Stimulated activated CD4-positive, alpha-beta T cell treated with anti-CD3 and anti-CD28 coated beads, TNF-alpha, amount 100 ng/mL, for 4 hours (primary cell): Measurements from ENCODE around the gene PTER.
A peak's percentile ranks its signal among the peaks of the same experiment; 100 is the strongest.

Source experiments
- DNase-seq, 3 experiments: peaks; one replicate each; pipeline ENCODE4 v3.0.0-alpha.2; 2020; ENCODE audit warnings: low read depth in 3 of 3

The PTER gene

DNA sequence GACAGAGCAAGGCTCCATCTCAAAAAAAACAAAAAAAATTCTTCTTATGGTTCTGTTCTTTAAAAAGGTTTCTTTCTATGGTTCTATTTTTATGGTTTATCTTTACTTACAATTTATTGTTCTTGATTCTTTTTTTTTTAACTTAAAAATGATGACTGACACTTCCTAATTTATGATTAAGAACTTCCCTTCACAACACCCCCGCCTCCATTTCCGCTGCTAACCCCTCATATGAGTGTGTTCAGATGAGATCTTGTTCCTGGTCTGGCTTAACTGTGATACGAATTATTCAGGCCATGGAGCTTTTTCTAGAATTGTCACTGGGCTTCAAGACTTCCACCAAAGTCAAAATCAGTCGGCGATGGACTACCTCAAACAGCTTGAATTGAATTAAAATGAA is 33.9 kb downstream of the PTER start:
- DNase-seq: peak in 1 of 3 experiments; percentile 1

DNA sequence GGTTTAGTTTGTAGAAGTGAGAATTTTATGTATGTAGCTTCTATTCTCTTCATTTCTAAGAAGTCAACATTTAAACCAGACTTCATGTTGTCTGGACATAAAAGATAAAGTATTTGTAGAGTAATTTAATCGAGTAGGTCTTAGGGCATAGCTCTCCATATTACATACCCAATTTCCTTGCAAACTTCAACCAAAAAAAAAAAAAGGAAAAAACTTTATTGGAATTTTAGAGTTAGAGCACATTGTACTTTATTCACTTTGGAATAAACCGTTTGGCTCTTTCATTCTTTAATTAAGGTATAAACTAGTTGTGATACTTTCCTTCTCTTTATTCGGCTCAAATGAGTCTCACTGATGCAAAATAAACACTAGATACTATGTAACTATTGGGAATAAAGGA is 36.0 kb downstream of the PTER start:
- no peak for DNase-seq

DNA sequence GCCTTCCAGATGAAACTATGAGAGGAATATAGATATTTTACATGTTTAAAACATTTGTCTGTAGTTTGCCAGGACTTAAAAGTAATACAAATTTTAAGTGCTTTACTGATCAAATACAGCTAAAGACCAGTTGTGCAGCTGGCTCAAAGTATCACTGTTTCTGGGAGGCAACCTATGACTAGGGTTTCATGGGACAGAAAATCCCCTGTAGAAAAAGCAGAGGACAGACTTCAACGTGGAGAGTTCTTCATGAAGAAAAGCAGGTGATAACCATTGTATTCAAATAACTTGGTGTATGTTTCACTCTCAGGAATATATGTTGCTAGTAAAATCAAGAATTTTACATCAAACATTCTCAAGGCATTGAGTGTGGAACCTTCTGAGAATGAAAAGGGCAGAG is 40.9 kb downstream of the PTER start:
- DNase-seq: no peak

DNA sequence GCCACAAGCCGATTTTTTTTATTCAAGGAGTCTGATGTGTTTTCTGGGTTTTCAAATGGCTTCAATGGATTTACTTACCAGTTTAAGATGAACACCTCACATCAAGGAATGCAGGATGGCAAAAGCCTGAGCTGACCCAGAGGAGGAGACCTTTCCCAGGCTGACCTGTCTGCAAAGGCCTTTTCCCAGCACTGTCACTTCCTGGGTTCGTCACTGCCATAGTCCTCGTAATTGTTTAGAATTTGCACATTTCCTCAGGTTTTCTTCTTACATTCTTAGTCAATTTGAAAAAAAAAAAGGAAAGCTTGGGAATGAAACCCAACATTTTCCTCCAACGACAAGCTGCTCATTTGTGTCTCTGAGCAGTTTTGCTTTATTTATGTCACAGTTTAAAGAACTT is 42.0 kb downstream of the PTER start:
- no peak for DNase-seq

DNA sequence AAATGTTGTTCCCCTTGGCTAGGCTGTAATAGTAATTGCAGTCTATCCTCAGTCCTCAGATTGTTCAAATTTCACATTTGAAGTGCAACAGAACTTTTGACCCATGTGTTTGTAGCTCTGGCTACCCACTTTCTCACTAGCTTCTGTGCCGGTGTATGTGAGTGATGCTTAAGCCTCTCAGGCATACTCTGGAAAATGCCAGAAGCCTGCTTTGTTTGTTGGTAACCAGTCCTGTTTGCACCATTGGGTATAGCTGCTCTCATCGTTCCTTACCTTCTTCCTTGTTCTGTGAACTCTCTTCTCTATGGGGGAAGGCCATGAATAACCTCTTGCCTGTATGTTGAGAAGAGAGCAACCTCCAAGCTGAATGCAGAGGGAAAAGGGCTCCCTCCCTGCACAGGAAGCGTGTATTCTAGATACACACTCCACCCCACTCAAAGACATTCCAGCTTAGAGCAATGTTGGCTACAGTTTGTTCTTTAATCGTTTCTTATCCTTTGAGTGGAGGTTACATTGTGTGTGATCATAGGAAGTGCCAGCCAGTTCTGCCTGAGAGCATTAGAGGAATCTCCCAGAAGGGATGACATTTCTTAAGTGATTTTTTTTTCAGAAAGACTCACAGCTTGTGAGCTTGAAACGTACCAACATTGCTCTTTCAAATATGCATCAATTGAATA is 44.4 kb downstream of the PTER start:
- DNase-seq: no peak

DNA sequence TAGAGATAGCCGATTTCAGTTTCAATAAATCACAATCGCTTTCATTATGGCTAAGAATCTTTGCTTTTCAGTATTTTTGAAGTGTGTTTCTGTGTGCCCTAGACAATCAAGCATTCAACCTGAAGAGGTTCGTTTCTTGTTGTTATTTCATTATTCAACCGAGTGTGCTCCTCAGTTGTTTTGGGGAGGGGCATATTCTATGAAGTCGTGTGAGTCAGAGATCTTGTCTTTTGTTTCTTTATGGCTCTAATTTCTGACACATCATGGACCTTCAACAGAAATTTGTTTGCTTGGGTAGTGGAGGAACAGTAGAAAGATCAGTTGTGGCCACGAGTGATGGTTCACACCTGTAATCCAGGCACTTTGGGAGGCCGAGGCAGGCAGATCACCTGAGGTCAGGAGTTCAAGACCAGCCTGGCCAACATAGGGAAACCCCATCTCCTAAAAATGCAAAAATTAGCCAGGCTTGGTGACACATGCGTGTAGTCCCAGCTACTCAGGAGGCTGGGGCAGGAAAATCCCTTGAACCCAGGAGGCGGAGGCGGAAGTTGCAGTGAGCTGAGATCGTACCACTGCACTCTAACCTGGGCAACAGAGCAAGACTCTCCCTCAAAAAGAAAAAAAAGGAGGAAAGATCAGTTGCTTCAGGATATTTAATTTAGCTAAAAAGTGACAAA is 46.6 kb downstream of the PTER start:
- no peak for DNase-seq

DNA sequence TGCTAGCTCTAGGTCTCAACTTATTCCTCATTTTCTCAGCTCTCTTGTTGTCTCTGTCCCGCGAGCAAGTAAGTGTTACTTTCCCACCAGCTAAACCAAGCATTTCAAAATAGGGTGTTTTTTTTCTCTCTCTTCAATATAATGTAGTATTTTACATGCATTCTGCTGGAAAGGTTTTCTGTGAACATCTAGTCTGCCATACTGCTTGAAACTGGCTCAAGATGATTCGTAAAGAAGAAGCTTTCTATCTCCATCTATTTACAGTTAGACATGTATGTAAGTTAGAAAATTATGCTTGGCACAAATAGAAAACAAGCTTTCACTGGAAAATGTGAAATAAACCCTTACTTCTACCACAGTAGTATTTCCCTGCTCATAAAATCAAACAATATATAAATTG is 53.7 kb downstream of the PTER start:
- no peak for DNase-seq

DNA sequence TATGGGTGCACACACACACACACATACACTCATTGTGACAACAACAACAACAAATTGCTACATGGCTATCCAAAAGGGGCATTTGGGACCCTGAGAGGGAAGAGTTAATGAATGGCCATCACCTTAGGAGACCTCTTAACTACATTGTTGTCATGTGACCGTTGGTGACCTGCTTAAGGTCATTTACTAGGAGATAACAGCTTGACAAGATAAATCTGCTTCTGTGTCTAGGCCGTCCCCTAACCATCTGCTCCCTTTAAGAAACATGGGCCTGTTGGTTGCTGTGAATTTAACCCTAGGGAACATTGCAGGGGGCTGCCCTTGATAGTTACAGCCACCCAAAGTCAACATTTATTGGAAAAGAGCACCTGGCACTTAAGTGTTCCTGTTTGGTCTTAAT is 55.1 kb downstream of the PTER start:
- DNase-seq: no peak

DNA sequence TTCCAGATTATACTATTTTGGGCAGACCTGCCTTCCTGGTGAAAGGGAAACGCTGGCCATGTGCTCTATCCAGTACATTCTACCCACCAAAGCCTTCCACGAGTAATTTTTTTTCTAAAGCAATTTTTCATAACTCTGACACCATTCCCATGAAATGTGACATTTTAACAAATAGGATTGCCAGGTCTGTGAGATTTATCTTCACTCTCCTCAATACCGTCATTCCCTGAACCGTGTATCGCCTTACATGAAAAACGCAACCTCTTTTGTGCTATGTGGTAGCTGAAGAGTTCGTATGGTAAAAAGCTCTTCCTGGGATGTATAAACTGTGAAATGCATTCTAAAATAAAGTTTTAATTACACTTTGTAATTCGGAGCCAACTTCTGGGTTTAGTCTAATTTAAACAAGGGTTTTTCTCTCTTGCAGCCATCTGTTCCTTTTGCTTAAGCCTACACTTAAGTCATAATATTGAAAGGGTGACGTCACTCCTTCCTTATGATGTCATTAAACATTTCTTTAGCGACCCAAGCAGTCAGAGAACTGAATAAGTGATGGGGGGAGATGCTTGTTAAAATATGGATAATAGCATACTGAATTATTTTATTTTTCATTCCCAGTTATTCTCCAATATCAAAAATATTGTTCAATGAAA is 57.2 kb downstream of the PTER start:
- DNase-seq: no peak

DNA sequence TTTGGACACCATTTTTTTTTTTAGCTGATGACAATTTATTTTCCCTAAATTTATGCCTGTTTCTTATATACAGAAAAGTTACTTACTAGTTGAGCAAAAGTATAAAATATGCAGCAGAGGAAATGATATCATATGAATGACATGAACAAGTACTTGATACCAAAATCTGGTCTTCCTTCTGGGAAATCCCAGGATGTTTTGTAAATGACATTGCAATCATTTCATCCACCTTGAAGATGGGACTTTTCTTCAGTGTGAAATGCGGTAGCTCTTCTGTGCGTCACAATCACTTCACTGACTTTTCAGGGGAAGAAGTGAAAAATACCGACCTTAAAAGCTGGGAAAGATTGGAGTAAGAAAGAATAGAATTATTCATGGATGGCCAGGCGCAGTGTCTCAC is 61.1 kb downstream of the PTER start:
- DNase-seq: no peak

DNA sequence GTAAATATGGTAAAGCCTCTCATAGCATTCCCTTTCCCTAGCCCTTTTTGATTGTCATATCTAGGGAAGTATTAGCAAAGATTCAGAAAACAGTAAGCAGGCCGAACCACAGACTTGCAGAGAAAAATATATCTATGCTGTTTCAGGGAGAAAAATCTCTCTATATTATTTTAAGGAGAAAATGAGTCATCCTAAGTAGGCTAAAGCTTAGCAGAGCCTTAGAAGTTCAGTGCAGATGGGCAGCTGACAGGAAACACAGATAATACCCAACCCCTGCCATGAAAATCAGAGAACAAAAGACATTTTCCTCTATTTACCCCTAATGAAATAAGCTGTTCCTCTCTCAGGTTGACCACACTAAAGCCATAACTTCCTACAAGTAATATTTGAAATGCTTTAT is 68.4 kb downstream of the PTER start:
- no peak for DNase-seq

DNA sequence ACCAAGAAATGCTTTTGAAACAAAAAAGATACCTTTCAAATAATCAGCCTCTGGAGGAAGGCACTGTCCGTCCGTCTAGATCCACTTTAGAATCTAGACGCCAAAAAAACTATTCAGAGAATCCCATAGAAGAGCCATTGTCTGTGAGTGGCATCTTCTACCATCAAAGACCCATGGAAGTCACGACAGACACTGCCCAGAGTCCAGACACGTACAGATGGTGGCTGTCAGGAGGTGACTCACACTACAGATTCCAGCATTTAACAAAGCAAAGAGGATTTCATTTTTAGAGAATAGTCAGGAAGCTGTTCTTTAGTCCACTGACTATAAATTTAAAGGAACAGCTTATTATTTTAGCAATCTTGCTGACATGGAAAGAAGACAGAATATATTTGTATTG is 73.2 kb downstream of the PTER start:
- no peak for DNase-seq

DNA sequence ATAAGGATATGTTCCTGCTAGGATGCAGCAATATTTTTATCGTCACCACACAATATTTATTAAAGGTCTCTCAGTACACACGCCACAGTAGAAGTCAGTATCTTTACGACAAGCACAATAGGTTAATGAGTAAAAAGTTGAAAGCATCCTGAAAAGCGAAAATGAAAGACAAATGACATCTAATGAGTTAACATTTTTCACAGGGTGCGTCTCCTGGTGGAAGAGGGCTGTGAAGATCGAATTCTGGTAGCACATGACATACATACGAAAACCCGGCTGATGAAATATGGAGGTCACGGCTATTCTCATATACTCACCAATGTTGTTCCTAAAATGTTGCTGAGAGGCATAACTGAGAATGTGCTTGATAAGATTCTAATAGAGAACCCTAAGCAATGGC is 74.0 kb downstream of the PTER start:
- DNase-seq: no peak

DNA sequence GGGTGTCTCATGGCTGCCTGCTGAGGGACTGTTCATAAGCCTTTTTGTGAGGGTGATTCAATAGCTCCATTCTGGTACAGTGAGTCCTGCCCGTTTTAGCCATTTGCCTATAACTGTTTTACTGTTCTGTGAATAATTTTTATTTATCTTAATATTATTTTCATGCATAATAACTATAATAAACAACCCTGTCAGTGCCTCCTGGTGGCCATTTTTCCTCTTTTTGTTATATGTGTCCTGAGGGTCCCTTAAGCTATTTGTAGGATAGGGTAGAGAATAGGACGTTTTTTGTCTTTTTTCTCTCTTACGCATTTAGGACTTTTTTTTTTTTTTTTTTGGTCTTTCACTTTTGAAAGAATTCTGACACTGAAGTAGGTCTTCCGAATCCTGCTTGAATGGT is 82.0 kb downstream of the PTER start:
- DNase-seq: no peak

DNA sequence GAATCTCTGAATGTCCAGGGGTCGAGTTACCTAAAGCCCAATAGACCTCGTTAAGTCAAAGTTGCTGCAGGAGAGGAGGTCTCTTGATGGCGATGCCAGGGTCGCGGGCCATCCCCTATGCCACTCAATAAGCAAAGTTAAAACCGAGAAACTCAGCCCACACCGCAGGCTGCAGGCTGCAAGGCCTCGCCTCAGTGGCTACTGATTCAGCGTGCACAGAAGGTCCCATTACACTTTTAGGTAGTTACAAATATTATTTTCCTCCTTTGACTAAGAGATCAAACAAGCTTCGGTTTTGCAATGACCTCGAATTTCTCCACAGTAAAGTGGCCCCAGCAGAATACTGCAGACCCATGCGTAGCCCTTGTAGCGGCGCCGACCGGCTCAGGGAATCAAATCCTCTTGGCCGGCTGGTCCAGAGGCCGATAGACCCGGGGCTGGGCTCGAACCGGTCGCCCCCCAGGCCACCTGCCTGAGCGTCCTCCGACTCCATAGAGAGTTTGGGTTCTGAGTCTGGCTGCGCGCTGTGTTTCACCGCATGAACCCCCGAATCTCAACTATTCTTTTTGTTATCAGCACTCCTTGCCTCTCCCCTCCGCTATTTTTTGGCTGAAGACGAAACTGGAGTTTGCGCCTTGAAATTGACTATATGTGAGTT is 82.6 kb downstream of the PTER start:
- DNase-seq: no peak

DNA sequence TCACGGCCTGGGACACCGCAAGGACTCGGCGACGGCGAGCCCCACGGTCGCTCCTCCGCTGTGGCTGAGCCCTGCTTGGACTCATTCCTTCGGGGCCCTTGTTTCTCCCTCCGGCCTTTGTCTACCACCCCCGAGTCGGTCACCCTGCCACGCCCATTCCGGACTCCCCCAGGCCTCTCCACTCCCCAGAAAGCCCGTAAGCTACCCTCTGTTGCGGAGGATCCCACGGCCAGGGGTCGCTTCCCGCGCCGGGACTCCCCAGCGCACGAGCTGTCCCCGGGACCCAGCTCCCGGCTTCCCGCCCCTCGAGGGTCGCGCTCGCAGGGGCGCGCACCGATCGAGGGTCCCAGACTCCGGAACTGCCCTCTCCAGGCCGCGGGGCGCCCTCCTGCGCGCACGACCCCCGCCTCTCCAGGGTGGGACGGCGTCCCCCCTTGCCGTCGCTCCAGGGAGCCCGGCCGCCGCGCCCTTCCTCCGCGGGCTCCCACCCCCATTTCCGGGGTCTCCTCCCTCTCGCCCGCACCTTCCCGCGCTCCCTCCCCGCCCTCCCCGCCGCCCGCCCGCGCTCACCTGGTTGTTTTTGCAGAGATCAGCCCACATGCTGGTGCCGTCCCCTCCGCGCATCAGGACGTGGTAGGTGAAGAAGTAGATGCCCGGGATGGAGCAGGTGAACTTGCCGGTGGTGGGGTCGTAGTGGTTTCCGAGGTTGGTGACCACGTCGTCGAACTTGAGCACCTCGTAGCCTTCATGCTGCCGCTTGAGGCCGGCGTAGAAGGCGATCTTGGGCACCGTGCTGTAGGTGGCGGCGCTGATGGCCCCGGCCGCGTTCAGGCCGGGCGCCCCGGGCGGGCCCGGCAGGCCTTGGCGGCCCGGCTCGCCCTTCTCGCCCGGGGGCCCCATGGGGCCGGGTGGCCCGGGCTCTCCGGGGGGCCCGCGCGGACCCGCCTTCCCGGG is 83.4 kb downstream of the PTER start:
- DNase-seq: no peak

DNA sequence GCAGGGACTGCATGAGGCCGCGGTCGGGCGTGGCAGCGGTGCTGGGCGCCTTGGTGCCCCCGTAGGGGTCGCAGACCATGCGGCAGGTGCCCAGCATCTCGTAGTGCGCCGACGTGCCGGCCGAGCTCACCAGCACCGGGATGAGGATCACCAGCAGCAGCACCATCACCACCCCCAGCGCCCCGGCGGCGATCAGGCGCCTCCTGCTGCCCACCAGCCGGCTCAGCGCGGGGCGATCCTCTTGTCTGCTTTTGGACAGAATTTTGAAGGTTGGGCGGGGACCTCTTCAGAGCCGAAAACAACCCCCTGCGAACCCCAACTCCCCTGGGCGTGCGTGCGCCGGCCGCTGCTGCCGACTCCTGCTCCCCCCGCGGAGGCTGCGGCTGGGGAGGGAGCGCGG is 84.1 kb downstream of the PTER start:
- no peak for DNase-seq

DNA sequence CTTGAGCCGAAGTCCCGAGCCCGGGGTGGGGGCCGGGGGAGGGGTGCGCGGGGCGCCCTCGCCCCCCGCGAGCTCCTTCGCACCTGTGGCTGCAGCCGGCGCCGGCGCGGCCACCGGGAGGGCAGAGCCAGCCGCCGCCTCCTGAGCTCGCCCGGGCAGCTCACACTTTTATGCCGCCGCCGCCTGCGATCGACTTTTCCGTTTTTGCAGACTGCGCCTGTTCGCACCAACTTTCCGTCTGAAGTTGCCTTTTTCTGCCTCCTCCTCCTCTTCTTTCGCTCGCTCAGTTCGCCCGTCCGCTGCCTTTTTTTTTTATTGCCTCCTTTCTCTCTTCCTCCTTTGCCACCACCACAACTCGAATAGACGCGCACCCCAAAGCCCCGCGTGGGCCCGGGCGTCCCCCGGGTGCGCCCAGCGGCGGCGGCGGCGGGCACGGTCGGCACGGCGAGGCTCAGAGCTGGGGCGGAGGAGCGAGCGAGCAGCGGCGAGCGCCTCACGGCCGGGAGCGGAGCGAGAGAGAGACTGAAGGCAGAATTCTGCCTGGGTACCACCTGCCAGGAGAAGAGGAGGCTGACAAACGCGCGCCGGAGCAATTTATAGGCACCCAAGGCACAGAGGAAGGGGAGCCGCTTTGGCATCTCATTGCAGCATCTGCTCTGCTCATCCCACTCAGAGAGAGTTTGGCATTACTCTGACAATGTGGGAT is 84.7 kb downstream of the PTER start, which contains the start of gene C1QL3:
TSS of gene C1QL3 (minus strand) at position 569 of the 706 bp plus-strand sequence. CDS start 814 bp downstream, outside the sequence.
- DNase-seq: no peak

DNA sequence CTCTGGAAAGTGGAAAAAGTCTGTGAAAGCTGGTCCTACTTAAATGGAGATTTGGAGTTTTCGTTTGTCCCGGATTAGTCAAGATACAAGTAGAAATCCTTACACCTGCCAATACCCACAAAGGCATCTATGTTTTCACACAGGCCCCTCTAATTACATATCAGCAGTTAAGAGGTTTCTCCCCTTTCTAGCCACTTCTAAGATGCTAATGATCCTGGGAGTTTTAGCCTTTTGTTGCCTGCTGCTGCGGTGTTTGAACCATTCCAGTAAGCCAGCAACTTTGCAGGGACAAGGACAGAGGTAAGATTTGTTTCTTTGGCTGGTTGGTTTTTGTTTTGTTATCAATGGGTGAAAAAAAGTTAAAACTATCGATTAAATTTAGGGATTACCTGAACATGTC is 90.6 kb downstream of the PTER start:
- DNase-seq: no peak

DNA sequence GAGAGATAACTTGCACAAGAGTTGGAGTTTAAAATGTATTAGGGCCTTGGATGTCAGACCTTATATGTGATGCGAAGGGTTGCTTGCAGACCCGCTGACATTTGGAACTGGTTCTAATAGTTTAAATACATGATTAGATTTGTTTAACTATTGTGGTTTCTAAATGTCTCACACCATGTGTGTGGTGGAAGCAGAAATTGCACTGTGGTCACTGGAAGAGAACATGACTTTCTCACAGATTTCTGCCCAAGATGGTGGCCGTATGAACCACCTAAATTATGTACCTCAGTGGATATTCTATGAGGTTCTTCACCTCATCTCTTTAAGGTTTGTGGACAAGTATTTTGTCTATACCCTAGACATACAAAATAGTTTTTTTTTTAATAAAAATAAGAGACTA is 93.0 kb downstream of the PTER start:
- DNase-seq: no peak

DNA sequence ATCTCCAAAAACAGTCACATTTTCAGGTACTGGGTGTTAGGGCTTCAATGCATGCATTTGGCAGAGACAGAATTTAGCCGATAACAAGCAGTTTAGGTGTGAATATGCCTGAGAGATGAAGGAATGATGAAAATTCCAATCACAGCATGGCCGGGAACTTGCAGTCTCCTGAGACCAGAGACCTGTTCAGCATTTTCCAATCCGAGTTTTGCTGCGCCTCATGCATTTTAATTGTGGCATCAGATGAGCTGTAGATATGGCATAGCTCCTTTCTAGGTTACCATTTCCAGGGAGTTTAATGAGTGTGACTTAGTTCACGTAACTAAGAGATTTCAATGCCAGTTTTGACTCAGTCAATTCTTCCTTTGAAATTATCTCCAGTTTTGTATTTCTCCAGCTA is 99.3 kb downstream of the PTER start:
- DNase-seq: no peak
